Stromal cell of bone marrow (primary cell): ENCODE results near the gene MYADML2.

Experiments
- DNase-seq: peaks from one replicate; pipeline ENCODE4 v3.0.0-alpha.2; 2012; ENCODE audit warnings: low read depth

MYADML2 gene

GRCh38 chr17:81978524-81979298 is 31.7 kb upstream of the MYADML2 start:
- no peak for DNase-seq

GRCh38 chr17:81977211-81977808 is 30.3 kb upstream of the MYADML2 start, which contains the start of gene ASPSCR1:
Gene ASPSCR1 (plus strand): TSS chr17:81977629. CDS start chr17:81977647, 18 bp downstream.
- peak; percentile 76 for DNase-seq

- DNase-seq: no peak
Measured at GRCh38 chr17:81976332-81977210, 29.5 kb upstream of the MYADML2 start.

GRCh38 chr17:81973432-81973831 is 26.4 kb upstream of the MYADML2 start:
- DNase-seq: no peak

- DNase-seq: no peak
Measured at GRCh38 chr17:81968850-81969812, 22.1 kb upstream of the MYADML2 start.

GRCh38 chr17:81968396-81968745 is 21.3 kb upstream of the MYADML2 start:
- DNase-seq: no peak

- peak; percentile 40 for DNase-seq
Measured at GRCh38 chr17:81967533-81968395, 20.7 kb upstream of the MYADML2 start.

GRCh38 chr17:81967244-81967532 is 20.2 kb upstream of the MYADML2 start:
- no peak for DNase-seq

- no peak for DNase-seq
Measured at GRCh38 chr17:81966343-81967243, 19.6 kb upstream of the MYADML2 start.

GRCh38 chr17:81964081-81964849 is 17.2 kb upstream of the MYADML2 start:
- no peak for DNase-seq

- no peak for DNase-seq
Measured at GRCh38 chr17:81962499-81963441, 15.7 kb upstream of the MYADML2 start.

GRCh38 chr17:81961521-81962498 is 14.8 kb upstream of the MYADML2 start:
- no peak for DNase-seq

GRCh38 chr17:81961087-81961511 is 14.1 kb upstream of the MYADML2 start, which contains the start of gene NOTUM:
Gene NOTUM (minus strand): TSS chr17:81961187. CDS start chr17:81960909, 278 bp downstream.
- no peak for DNase-seq

GRCh38 chr17:81960130-81960958 is 13.3 kb upstream of the MYADML2 start:
- DNase-seq: no peak

- DNase-seq: no peak
Measured at GRCh38 chr17:81959362-81960129, 12.5 kb upstream of the MYADML2 start.
